ENCODE results near the gene MIEN1.
"Not testable (repeated sequence)": the region's sequence is repeated elsewhere in the genome, so short reads cannot be mapped to it uniquely, and the experiment has no call there.

MIEN1 gene, protein sequence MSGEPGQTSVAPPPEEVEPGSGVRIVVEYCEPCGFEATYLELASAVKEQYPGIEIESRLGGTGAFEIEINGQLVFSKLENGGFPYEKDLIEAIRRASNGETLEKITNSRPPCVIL
- 19.8 to 21.3 reads per million in 2 experiments for total RNA-seq

GRCh38 chr17:39730095-39730921 is at the start of gene MIEN1:
MIEN1 (minus strand) TSS chr17:39730532; CDS start chr17:39730495, 37 bp downstream.
- peak; percentile 88 for DNase-seq (ENCODE audit: low read depth)

- no peak for DNase-seq (ENCODE audit: low read depth)
These were observed 47.4 kb upstream of the MIEN1 start for GRCh38 chr17:39777534-39778365.

GRCh38 chr17:39776252-39776651 is 45.9 kb upstream of the MIEN1 start:
- DNase-seq (ENCODE audit: low read depth): no peak

DNA sequence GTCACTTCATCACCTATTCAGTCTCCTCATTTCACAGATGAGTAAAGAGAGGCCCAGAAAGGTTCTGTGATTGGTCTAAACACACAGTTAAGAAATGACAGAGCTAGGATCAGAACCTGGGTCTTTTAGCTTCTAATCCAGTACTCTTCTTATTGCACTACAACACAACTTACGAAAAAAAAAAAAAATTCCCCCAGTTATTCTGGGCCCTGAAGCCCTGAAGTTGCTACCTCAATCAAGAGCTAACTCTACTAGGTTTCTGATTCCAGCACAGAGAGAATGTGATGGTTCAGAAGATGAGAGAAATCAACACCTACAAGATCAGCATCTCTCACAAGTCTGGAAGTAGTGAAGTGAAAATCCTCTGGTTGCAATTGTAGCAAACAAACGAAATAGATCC is 44.7 kb upstream of the MIEN1 start:
- DNase-seq (ENCODE audit: low read depth): no peak

GRCh38 chr17:39774047-39774446 is 43.7 kb upstream of the MIEN1 start:
- DNase-seq (ENCODE audit: low read depth): no peak

- DNase-seq (ENCODE audit: low read depth): no peak
These were observed 42.9 kb upstream of the MIEN1 start for GRCh38 chr17:39772987-39773934.

DNA sequence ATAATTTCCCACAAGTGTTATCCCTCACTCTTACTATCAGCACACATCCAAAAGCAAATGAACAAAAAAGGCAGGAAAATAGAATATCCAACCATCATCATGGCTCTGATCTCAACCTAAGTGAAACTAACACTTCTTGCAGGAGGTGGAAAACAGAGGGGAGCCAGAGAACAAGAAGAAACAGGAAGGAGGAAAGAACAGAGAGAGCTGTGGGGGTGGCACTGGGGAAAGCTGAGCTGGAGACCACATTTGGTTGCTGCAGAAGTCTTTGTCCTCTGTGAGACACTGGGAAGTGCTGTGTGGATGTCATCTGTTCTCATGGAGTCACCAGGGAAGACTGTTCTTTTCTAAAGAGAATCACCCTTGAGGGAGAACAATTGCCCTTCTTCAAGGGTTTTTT is 42.1 kb upstream of the MIEN1 start:
- DNase-seq (ENCODE audit: low read depth): no peak

DNA sequence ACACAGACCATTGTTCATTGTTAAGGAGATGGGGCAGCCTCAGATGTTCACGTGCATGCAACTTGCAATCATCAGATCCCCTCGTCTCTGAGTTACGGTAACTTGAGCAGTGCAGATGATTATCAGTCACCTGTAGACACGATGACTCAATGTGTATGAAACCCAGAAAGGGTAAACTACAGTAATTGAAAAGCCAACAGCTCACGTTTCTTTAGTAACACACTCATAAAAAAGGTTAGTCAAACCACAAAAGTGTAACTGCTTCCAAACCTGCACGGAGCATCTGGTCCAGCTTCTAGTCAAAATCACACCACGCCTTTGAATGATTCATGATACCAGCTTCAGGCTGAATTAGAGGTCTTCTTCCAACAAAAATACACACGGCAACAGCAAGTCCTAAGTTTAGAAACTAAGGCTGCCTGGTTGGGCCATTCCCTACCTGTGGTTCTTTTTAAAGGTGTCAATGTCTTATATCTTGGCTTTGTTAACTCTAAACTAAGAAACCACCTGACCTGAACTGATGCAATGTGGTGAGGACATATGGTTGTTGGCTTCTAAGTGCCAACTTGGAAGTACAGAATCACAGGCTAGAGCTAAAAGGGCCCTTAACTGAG is 39.7 kb upstream of the MIEN1 start:
- peak; percentile 54 for DNase-seq (ENCODE audit: low read depth)

DNA sequence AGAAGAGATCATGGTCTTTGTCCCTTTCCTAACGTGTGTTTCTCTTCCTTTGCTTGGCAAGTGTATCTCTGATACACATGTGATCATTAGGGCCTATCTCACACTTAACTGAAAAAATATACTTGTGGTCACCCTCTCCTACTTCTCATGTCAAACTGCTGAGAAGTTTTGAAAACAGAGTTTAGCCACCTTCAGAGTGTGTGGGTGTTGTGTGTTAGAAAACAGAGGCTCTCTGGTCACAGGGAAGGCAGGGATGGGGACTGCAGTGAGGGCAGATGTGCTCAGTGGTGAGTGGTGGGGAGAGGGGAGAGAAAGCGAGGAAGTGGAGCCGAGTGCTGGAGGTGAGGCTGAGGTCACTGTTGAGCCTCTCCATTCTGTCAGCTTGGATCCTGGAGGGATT is 36.8 kb upstream of the MIEN1 start:
- DNase-seq (ENCODE audit: low read depth): no peak

GRCh38 chr17:39765766-39766165 is 35.4 kb upstream of the MIEN1 start:
- no peak for DNase-seq (ENCODE audit: low read depth)

GRCh38 chr17:39765175-39765574 is 34.8 kb upstream of the MIEN1 start:
- DNase-seq (ENCODE audit: low read depth): no peak

GRCh38 chr17:39764171-39764570 is 33.8 kb upstream of the MIEN1 start:
- DNase-seq (ENCODE audit: low read depth): not testable (repeated sequence)

- DNase-seq (ENCODE audit: low read depth): no peak
These were observed 32.9 kb upstream of the MIEN1 start for GRCh38 chr17:39763051-39763820.

DNA sequence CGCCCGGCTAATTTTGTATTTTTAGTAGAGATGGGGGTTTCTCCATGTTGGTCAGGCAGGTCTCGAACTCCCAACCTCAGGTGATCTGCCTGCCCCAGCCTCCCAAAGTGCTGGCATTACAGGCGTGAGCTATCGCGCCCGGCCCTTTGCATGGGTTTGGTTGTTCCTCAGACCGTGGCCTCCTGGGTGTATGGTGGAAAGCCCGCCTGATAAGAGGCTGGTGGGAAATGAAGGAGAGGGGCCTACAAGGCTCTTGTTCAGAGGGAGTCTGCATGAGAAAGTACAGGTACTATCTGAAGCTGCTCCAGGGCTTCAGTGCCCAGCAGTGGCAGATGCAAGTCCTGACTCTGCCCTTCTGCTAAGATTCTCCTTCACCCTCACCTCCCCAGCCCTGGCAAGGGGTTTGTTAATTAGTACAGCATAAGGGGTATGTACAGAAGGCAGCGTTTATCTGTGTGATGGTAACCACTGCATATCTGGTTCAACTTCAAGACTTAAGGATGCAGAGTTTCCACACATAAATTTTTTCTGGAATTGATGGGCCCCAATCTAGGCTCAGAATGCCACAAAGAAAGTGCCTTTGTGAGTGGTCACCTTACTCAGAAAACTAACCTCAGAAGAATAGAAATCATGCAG is 31.6 kb upstream of the MIEN1 start:
- DNase-seq (ENCODE audit: low read depth): no peak

DNA sequence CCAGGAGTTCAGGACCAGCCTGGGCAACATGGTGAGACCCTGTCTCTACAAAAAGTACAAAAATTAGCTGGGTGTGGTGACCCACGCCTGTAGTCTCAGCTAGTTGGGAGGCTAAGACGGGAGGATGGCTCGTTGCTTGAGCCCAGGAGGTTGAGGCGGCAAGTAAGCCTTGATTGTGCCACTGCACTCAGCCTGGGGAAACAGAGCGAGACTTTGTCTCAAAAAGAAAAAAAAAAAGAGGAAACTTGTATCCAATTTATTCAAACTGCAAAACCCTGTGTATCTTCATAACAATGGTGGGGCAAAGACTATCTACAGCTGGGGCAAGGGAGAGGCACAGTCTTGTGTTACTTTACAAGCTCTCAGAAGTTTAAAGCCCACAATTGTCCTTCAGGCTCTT is 28.9 kb upstream of the MIEN1 start:
- no peak for DNase-seq (ENCODE audit: low read depth)

DNA sequence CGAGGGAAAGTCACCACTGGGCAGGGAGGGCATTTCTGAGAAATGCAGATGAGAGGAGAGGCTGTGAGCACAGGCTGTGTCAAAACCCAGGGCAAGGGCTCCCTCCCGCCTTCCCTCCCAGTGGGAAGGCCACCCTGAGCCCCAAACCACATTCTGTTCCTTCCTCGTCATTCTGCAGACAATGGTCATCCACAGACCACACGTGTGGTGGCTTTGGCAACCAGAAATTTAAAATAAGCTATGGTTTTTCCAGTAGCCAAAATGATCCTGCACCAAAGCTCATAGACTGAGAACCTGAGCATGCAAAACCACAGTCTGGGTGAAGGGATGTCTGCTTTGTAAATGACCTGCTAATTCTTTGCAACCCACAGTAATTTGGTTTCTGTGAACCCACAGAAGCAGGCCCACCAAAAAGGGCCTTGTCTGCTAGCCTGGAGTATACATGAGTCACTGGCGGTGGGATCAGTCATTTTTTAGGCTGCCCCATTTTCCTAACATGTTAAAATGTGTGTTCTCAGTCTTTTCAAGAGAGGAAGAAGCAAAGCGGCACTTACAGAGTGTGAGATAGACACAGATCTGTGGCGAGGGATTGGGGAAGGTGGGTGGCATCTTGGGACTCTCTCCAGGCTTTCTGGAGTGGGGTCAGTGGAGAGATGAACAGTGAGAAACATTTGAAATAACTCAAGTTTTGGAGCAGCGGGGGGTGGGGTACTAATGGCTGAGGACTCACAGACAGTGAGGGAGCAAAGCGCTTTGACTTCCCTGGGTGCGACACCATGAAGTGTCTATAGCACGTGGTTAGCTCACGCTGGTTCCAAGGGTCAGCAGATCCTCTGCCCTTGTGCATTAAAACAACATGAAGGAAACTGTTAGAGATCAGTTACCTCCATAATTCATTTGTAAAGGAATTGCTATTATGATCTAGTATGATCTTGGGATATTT is 27.9 kb upstream of the MIEN1 start:
- DNase-seq (ENCODE audit: low read depth): peak; percentile 23

DNA sequence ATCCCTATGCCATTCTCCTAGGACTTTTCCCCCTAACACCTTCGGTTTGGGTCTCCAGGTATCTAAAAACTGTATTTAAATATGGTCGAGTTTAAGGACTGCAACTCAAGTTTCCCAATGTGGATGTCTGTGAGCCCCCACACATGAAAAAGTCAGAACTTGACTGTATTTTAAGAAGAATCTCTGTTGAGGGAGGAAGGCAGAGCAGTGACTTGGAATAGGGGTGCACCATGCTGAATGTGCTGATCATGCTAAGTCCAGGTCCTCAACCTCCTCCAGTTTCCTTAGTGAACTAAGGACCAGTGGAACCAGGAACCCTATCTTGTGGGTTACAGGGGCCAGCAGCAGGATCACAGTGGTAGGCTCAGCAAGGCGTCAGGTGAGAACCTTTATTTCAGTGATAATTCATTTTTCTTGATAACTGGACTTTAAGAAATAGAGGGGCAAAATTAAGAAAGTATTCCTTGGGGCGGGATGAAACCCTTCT is 26.9 kb upstream of the MIEN1 start:
- no peak for DNase-seq (ENCODE audit: low read depth)

- no peak for DNase-seq (ENCODE audit: low read depth)
These were observed 26.2 kb upstream of the MIEN1 start for GRCh38 chr17:39756380-39757079.

Measured in T follicular helper cell (primary cell).